Neural crest cell (in vitro differentiated cells): ENCODE data around the gene SMIM31. TPM values are rescaled to one million over a fixed set of nuclear protein-coding genes. Genes with fewer than 3 reads are reported as not detected.

Source experiments
- DNase-seq: peaks from one replicate; pipeline ENCODE4 v3.0.0; 2021; ENCODE audit warnings: low read depth, mixed read lengths, low spot score
- H3K27ac Mint-ChIP-seq: one replicate; pipeline ENCODE4 v1.8.0; 2021; ENCODE audit warnings: mild to moderate bottlenecking, mixed read lengths; ENCODE audit not compliant: unreplicated experiment
- H3K27me3 Mint-ChIP-seq: 2 replicates; pipeline ENCODE4 v1.8.0; 2021; ENCODE audit warnings: low read depth, mild to moderate bottlenecking, mixed read lengths
- H3K36me3 Mint-ChIP-seq: 2 replicates; pipeline ENCODE4 v1.8.0; 2021; ENCODE audit warnings: low read depth, mild to moderate bottlenecking, mixed read lengths
- H3K4me1 Mint-ChIP-seq: 2 replicates; pipeline ENCODE4 v1.8.0; 2021; ENCODE audit warnings: mixed read lengths
- H3K4me3 Mint-ChIP-seq: one replicate; pipeline ENCODE4 v1.8.0; 2021; ENCODE audit warnings: mild to moderate bottlenecking, mixed read lengths
- H3K9me3 Mint-ChIP-seq: 2 replicates; pipeline ENCODE4 v1.8.0; 2021; ENCODE audit warnings: mixed read lengths
- total RNA-seq: library from RNA; stranded (reverse); gene quantifications from 2 replicates; pipeline ENCODE4 v1.2.1, GENCODE V29; 2021
- TF ChIP-seq, protein P1 (sequence below): fragments of 200-600 bp; sonication (generic); conservative IDR thresholded peaks from 2 replicates; pipeline ENCODE4 v1.5.0; 2021; ENCODE audit warnings: antibody characterized with exemption, mild to moderate bottlenecking

SMIM31 gene
- total RNA-seq, 1 donor from 2014 or later = not detected

DNA sequence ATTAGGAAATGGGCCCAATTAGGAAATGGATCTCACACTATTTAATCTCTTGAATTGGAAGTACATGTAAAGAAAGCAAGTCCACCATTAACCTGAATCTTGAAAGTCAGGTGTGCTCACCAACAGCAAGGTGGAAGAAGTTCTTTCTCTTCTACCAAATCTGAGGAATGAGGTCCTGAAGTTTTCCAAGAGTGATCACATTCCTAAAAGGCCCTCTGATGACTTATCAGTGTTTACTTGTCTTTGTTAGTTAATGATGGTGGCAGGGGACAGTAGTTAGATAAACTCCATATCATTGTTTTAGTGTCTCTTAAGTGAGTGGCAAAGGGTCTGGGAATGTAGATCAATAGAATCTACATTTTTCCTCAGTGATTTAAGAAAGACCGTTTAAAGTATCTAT, 61.8 kb downstream of the SMIM31 start:
- Mint-ChIP-seq H3K36me3 (no peaks in the 10 kb centered on the region), H3K27ac (no peak overlapping the region), H3K4me1 (peaks cover 20% of the 10 kb centered on the region), H3K9me3 (no peaks in the 10 kb centered on the region), H3K27me3 (peaks cover 2% of the 10 kb centered on the region), H3K4me3 (no peak overlapping the region)
- TF ChIP-seq, protein P1, sequence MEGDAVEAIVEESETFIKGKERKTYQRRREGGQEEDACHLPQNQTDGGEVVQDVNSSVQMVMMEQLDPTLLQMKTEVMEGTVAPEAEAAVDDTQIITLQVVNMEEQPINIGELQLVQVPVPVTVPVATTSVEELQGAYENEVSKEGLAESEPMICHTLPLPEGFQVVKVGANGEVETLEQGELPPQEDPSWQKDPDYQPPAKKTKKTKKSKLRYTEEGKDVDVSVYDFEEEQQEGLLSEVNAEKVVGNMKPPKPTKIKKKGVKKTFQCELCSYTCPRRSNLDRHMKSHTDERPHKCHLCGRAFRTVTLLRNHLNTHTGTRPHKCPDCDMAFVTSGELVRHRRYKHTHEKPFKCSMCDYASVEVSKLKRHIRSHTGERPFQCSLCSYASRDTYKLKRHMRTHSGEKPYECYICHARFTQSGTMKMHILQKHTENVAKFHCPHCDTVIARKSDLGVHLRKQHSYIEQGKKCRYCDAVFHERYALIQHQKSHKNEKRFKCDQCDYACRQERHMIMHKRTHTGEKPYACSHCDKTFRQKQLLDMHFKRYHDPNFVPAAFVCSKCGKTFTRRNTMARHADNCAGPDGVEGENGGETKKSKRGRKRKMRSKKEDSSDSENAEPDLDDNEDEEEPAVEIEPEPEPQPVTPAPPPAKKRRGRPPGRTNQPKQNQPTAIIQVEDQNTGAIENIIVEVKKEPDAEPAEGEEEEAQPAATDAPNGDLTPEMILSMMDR = no peak
- no peak for DNase-seq

DNA sequence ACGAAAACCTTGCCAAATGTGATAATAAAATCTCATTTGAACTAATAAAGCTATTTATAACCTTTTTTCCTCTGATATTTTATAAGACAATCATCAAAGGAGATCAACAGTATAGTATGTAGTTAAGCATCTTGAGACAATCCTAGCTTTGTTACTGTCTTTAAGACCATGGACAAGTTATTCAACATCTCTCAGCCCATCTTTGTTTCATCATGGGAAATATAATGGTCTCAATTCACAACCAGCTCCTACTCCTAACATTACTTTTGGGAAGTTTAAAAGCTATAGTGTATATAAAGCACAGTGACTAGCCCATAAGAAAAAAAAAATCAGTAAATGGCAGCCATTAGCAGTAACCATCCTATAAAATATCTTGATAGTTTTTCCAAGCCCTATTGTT, 65.4 kb downstream of the SMIM31 start:
- peaks cover 5% of the 10 kb centered on the region for H3K27me3 Mint-ChIP-seq
- no peak overlapping the region for H3K4me3 Mint-ChIP-seq
- H3K9me3 Mint-ChIP-seq = peaks cover 4% of the 10 kb centered on the region
- H3K27ac Mint-ChIP-seq = no peak overlapping the region
- H3K36me3 Mint-ChIP-seq = no peaks in the 10 kb centered on the region
- TF ChIP-seq, protein P1 = no peak
- H3K4me1 Mint-ChIP-seq = peaks cover 36% of the 10 kb centered on the region
- no peak for DNase-seq

DNA sequence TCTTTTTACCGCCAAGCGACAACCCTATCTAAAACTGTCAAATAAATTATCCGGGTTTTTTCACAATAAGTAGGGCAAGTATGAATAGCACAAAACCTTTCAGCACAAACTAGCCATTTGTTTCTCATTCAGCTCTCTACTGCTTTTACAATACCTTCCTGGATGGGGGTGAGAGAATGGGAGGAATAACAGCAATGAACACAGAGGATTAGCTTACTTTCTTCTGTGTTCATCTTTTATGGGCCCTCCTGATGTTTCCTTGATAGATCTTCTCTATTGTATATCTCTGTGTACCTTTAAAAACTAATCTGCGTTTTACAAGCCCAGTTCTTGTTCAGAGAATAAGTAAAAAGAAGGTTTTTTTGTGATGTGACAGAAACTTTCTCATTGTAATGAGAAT, 67.8 kb downstream of the SMIM31 start:
- H3K4me1 Mint-ChIP-seq = peaks cover 33% of the 10 kb centered on the region
- TF ChIP-seq, protein P1 = no peak
- peaks cover 8% of the 10 kb centered on the region for H3K27me3 Mint-ChIP-seq
- DNase-seq = no peak
- peak overlapping the region; percentile 15 for H3K27ac Mint-ChIP-seq
- no peak overlapping the region for H3K4me3 Mint-ChIP-seq
- peaks cover 4% of the 10 kb centered on the region for H3K9me3 Mint-ChIP-seq
- no peaks in the 10 kb centered on the region for H3K36me3 Mint-ChIP-seq

DNA sequence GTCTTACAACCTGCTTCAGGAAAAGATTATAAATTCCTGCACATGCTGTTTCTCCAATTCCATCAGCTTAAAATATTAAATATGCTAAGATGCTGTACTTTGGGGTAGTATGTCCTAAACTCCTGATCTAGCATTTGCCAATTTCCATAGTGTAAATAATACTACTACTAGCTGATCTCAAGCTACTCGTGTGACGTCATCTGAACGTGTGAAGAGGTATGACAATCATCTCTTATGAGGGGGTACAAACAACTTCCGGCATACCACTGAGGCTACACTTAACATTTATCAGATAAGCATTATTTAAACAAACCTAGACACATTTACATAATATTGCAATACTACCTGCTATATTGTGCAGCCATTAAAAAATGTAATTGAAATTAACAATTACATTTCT, 70.7 kb downstream of the SMIM31 start:
- Mint-ChIP-seq H3K4me3 (no peak overlapping the region), H3K9me3 (peaks cover 4% of the 10 kb centered on the region), H3K27me3 (peaks cover 10% of the 10 kb centered on the region), H3K27ac (no peak overlapping the region), H3K36me3 (no peaks in the 10 kb centered on the region), H3K4me1 (peaks cover 27% of the 10 kb centered on the region)
- DNase-seq = no peak
- TF ChIP-seq, protein P1 = no peak

DNA sequence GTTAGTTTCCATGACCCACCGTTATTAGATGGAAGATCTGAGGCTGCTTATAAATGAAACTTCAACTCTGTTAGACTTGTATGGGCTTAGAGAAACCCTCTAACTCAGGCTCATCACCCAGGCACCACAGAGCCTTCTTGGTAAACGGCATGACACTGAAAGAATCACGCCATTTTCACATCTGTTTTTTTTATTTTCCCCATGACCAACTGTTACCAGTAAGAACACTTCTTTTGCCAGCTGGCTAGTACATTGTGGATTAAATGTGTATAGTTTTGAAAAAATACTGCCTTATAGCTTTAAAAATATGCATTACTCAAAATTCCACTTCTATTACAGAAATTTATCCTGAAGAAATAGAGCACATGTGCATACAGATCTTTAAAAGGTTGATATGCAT, 75.0 kb downstream of the SMIM31 start:
- no peaks in the 10 kb centered on the region for H3K4me1 Mint-ChIP-seq
- no peak for DNase-seq
- H3K9me3 Mint-ChIP-seq = no peaks in the 10 kb centered on the region
- no peaks in the 10 kb centered on the region for H3K36me3 Mint-ChIP-seq
- peaks cover 9% of the 10 kb centered on the region for H3K27me3 Mint-ChIP-seq
- H3K27ac Mint-ChIP-seq = no peak overlapping the region
- TF ChIP-seq, protein P1 = no peak
- no peak overlapping the region for H3K4me3 Mint-ChIP-seq

DNA sequence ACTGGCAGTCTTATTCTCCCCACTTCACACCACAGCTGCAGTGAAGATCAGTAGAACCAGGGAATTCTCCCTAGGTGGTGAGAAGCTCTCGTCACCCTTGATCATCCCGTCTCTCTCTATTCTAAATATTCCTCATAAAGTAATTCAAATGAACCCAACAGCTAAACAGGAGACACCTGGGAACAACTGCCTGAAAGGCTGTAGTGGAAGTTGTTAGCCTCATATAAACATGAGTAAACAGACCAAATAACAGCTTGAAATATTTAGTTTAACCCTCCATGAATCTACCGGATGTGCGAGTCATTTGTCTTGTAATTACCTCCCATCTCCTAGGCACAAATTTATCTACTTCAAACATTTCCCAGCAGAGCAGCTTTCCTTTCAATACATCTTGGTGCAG, 92.6 kb downstream of the SMIM31 start:
- H3K4me3 Mint-ChIP-seq = no peak overlapping the region
- H3K27ac Mint-ChIP-seq = no peak overlapping the region
- H3K4me1 Mint-ChIP-seq = no peaks in the 10 kb centered on the region
- TF ChIP-seq, protein P1 = no peak
- no peak for DNase-seq
- no peaks in the 10 kb centered on the region for H3K27me3 Mint-ChIP-seq
- no peaks in the 10 kb centered on the region for H3K36me3 Mint-ChIP-seq
- H3K9me3 Mint-ChIP-seq = no peaks in the 10 kb centered on the region
